Esophagus muscularis mucosa (tissue), 4 donors: ENCODE measurements around the gene TADA3.

Experiments
- EP300 ChIP-seq: sonication (generic); formaldehyde crosslinking; IDR thresholded peaks from one replicate; pipeline ENCODE4 v1.6.1; 2017; ENCODE audit warnings: antibody characterized with exemption
- POLR2A ChIP-seq: fragments of 450-650 bp; IDR thresholded peaks from one replicate; pipeline ENCODE4 v1.6.1; 2017; ENCODE audit warnings: antibody characterized with exemption, moderate library complexity, mild to moderate bottlenecking, low read depth
- TF ChIP-seq, protein P1 (sequence below), 3 experiments: fragments of 200-600 bp in 2 of 3; fragments of 450-650 bp in 1 of 3; sonication (generic) in 2 of 3; IDR thresholded peaks; one replicate each; pipeline ENCODE4 v1.5.1; 2017 to 2019; ENCODE audit warnings: antibody characterized with exemption in 3 of 3, mild to moderate bottlenecking in 2 of 3, moderate library complexity in 1 of 3

DNA sequence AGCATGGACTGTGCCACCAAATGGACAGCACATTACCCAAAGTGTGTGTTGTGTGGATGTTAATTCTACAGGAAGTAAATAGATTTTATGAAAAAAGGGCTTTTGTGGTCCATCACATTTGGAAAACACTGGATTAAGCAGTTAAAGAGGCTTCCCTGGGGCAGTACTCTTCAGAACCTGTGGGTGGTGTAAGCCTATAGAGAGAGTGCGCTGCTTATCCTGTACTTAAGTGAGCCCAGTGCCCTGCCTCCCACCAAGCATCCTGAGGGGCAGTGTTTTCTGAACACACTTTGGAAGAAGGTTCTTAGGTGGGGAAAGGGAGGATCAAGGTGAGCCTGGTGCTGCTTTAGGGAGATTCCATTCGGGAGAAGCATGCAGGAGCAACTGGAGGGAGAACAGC lies 28.7 kb upstream of the TADA3 start:
- TF ChIP-seq, protein P1, sequence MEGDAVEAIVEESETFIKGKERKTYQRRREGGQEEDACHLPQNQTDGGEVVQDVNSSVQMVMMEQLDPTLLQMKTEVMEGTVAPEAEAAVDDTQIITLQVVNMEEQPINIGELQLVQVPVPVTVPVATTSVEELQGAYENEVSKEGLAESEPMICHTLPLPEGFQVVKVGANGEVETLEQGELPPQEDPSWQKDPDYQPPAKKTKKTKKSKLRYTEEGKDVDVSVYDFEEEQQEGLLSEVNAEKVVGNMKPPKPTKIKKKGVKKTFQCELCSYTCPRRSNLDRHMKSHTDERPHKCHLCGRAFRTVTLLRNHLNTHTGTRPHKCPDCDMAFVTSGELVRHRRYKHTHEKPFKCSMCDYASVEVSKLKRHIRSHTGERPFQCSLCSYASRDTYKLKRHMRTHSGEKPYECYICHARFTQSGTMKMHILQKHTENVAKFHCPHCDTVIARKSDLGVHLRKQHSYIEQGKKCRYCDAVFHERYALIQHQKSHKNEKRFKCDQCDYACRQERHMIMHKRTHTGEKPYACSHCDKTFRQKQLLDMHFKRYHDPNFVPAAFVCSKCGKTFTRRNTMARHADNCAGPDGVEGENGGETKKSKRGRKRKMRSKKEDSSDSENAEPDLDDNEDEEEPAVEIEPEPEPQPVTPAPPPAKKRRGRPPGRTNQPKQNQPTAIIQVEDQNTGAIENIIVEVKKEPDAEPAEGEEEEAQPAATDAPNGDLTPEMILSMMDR (IDR thresholded peaks at IDR 0.05) = peak in 1 of 3 experiments; percentile 12
- TF ChIP-seq POLR2A (no peak), EP300 (no peak)
